Left forelimb (tissue), 1 donor: Measurements from ENCODE around the gene TBC1D24.
"Not testable (repeated sequence)": the region's sequence is repeated elsewhere in the genome, so short reads cannot be mapped to it uniquely, and the experiment has no call there.

Experiments
- DNase-seq: peaks from one replicate; pipeline ENCODE4 v3.0.0-alpha.2; 2018; ENCODE audit warnings: low spot score

Gene TBC1D24

GRCh38 chr16:2468725-2469398 lies 6.1 kb upstream of the TBC1D24 start:
- DNase-seq: no peak

- DNase-seq: no peak
These were observed 5.3 kb upstream of the TBC1D24 start for GRCh38 chr16:2469399-2470233.

- no peak for DNase-seq
These were observed 4.7 kb upstream of the TBC1D24 start for GRCh38 chr16:2470234-2470601.

- no peak for DNase-seq
These were observed 4.3 kb upstream of the TBC1D24 start for GRCh38 chr16:2470603-2471015.

GRCh38 chr16:2471016-2471652 lies 3.8 kb upstream of the TBC1D24 start, which contains the start of gene NTN3:
NTN3 (plus strand) TSS chr16:2471297; CDS start chr16:2471702, 405 bp downstream.
- peak; percentile 87 for DNase-seq

GRCh38 chr16:2471653-2472487 lies 3.1 kb upstream of the TBC1D24 start:
- no peak for DNase-seq

- DNase-seq: no peak
These were observed 2.5 kb upstream of the TBC1D24 start for GRCh38 chr16:2472488-2472864.

- DNase-seq: no peak
These were observed 2.0 kb upstream of the TBC1D24 start for GRCh38 chr16:2472885-2473445.

- no peak for DNase-seq
These were observed 1.4 kb upstream of the TBC1D24 start for GRCh38 chr16:2473446-2473926.

- DNase-seq: no peak
These were observed 689 bp upstream of the TBC1D24 start for GRCh38 chr16:2473999-2474876.

- no peak for DNase-seq
These were observed 752 bp downstream of the TBC1D24 start for GRCh38 chr16:2475413-2476344.

- no peak for DNase-seq
These were observed 1.4 kb downstream of the TBC1D24 start for GRCh38 chr16:2476345-2476720.

- DNase-seq: no peak
These were observed 1.8 kb downstream of the TBC1D24 start for GRCh38 chr16:2476741-2477140.

- no peak for DNase-seq
These were observed 2.4 kb downstream of the TBC1D24 start for GRCh38 chr16:2477327-2477726.

GRCh38 chr16:2478279-2478678 lies 3.4 kb downstream of the TBC1D24 start:
- DNase-seq: no peak

GRCh38 chr16:2479996-2480395 lies 5.1 kb downstream of the TBC1D24 start:
- not testable (repeated sequence) for DNase-seq

- DNase-seq: no peak
These were observed 6.0 kb downstream of the TBC1D24 start for GRCh38 chr16:2480948-2481347.

- DNase-seq: no peak
These were observed 6.7 kb downstream of the TBC1D24 start for GRCh38 chr16:2481676-2482075.

- DNase-seq: no peak
These were observed 7.3 kb downstream of the TBC1D24 start for GRCh38 chr16:2482249-2482648.
